ENCODE measurements around the gene ETV7.

ETV7 gene

GRCh38 chr6:36339146-36339545 lies 48.3 kb downstream of the ETV7 start:
- TF ChIP-seq ZBTB7A (IDR thresholded peaks at IDR 0.05; ENCODE audit: low read depth) (no peak), RAD21 (IDR thresholded peaks at IDR 0.05; ENCODE audit: low read depth) (no peak), YY1 (IDR thresholded peaks at IDR 0.05; ENCODE audit: low read depth) (no peak), NFIC (IDR thresholded peaks at IDR 0.05) (no peak), TEAD4 (IDR thresholded peaks at IDR 0.05) (no peak), CREB1 (IDR thresholded peaks at IDR 0.05; ENCODE audit: low read depth) (no peak), FOXM1 (IDR thresholded peaks at IDR 0.05; ENCODE audit: borderline replicate concordance, low read depth) (no peak), EP300 (IDR thresholded peaks at IDR 0.05; ENCODE audit: borderline replicate concordance) (no peak), MAX (IDR thresholded peaks at IDR 0.05) (no peak), TAF1 (IDR thresholded peaks at IDR 0.05; ENCODE audit: low read depth) (no peak), CEBPB (IDR thresholded peaks at IDR 0.05) (no peak), EGR1 (IDR thresholded peaks at IDR 0.05) (no peak), USF1 (IDR thresholded peaks at IDR 0.05) (no peak), TCF12 (IDR thresholded peaks at IDR 0.05; ENCODE audit: low read depth) (no peak), REST (IDR thresholded peaks at IDR 0.05; ENCODE audit: low read depth) (no peak)

GRCh38 chr6:36337814-36338213 lies 49.7 kb downstream of the ETV7 start:
- TF ChIP-seq ZBTB7A (IDR thresholded peaks at IDR 0.05; ENCODE audit: low read depth) = no peak
- TF ChIP-seq USF1 (IDR thresholded peaks at IDR 0.05) = no peak
- TF ChIP-seq RAD21 (IDR thresholded peaks at IDR 0.05; ENCODE audit: low read depth) = no peak
- TF ChIP-seq YY1 (IDR thresholded peaks at IDR 0.05; ENCODE audit: low read depth) = no peak
- TF ChIP-seq TAF1 (IDR thresholded peaks at IDR 0.05; ENCODE audit: low read depth) = no peak
- TF ChIP-seq REST (IDR thresholded peaks at IDR 0.05; ENCODE audit: low read depth) = no peak
- no peak for TF ChIP-seq EP300 (IDR thresholded peaks at IDR 0.05; ENCODE audit: borderline replicate concordance)
- TF ChIP-seq TCF12 (IDR thresholded peaks at IDR 0.05; ENCODE audit: low read depth) = no peak
- TF ChIP-seq CEBPB (IDR thresholded peaks at IDR 0.05) = no peak
- TF ChIP-seq MAX (IDR thresholded peaks at IDR 0.05) = no peak
- TF ChIP-seq FOXM1 (IDR thresholded peaks at IDR 0.05; ENCODE audit: borderline replicate concordance, low read depth) = no peak
- TF ChIP-seq EGR1 (IDR thresholded peaks at IDR 0.05) = no peak
- TF ChIP-seq NFIC (IDR thresholded peaks at IDR 0.05) = no peak
- TF ChIP-seq TEAD4 (IDR thresholded peaks at IDR 0.05) = no peak
- TF ChIP-seq CREB1 (IDR thresholded peaks at IDR 0.05; ENCODE audit: low read depth) = no peak

DNA sequence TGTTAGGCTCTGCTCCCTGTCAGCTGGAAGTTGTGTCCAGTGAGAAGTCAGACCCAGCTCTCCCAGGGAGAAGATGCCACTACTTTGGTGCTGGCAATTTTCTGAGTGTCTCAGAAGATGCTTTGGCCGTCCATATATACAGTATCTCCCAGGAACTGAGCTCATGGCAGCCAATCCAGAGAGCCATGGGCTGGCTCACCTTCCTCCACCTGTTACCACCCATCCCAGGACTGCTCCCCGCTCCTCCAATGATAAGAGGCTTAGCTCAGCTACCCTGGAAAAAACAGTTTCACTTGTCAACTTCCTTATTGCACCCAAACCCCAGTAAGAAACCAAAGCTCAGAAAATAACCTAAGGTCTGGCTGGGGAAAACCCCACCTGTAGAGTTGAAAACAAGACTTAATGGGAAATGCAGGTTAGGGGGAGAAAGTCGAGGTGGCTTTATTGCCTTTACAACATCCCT lies 50.7 kb downstream of the ETV7 start, which contains the start of gene BNIP5:
TSS of gene BNIP5 (minus strand) at position 110 of the 463 bp plus-strand sequence. CDS start 6,198 bp downstream, outside the sequence.
- TF ChIP-seq REST (IDR thresholded peaks at IDR 0.05; ENCODE audit: low read depth) (no peak), EP300 (IDR thresholded peaks at IDR 0.05; ENCODE audit: borderline replicate concordance) (no peak), ZBTB7A (IDR thresholded peaks at IDR 0.05; ENCODE audit: low read depth) (no peak), CEBPB (IDR thresholded peaks at IDR 0.05) (no peak), CREB1 (IDR thresholded peaks at IDR 0.05; ENCODE audit: low read depth) (no peak), YY1 (IDR thresholded peaks at IDR 0.05; ENCODE audit: low read depth) (no peak)

GRCh38 chr6:36336208-36336710 lies 51.2 kb downstream of the ETV7 start:
- TF ChIP-seq NFIC (IDR thresholded peaks at IDR 0.05) (no peak), YY1 (IDR thresholded peaks at IDR 0.05; ENCODE audit: low read depth) (no peak), MAX (IDR thresholded peaks at IDR 0.05) (no peak), ZBTB7A (IDR thresholded peaks at IDR 0.05; ENCODE audit: low read depth) (no peak), TEAD4 (IDR thresholded peaks at IDR 0.05) (no peak), EP300 (IDR thresholded peaks at IDR 0.05; ENCODE audit: borderline replicate concordance) (no peak), CEBPB (IDR thresholded peaks at IDR 0.05) (no peak), RAD21 (IDR thresholded peaks at IDR 0.05; ENCODE audit: low read depth) (no peak), USF1 (IDR thresholded peaks at IDR 0.05) (no peak), REST (IDR thresholded peaks at IDR 0.05; ENCODE audit: low read depth) (no peak), TAF1 (IDR thresholded peaks at IDR 0.05; ENCODE audit: low read depth) (no peak), FOXM1 (IDR thresholded peaks at IDR 0.05; ENCODE audit: borderline replicate concordance, low read depth) (no peak), EGR1 (IDR thresholded peaks at IDR 0.05) (no peak), CREB1 (IDR thresholded peaks at IDR 0.05; ENCODE audit: low read depth) (no peak), TCF12 (IDR thresholded peaks at IDR 0.05; ENCODE audit: low read depth) (no peak)
